BE2C (cell line): ENCODE data around the gene LRRC4C.
A peak's percentile ranks its signal among the peaks of the same experiment; 100 is the strongest.

Experiments
- DNase-seq: peaks from one replicate; pipeline ENCODE4 v3.0.0-alpha.2; 2020
- H3K27me3 ChIP-seq: fragments of 250-450 bp; sonication (Bioruptor Pico); 2 replicates; pipeline ENCODE4 v1.5.1; 2020; ENCODE audit warnings: mild to moderate bottlenecking
- H3K36me3 ChIP-seq: fragments of 250-450 bp; sonication (Bioruptor Pico); 2 replicates; pipeline ENCODE4 v1.5.1; 2020; ENCODE audit warnings: mild to moderate bottlenecking
- H3K4me1 ChIP-seq: fragments of 250-450 bp; sonication (Bioruptor Pico); 2 replicates; pipeline ENCODE4 v1.5.1; 2020
- H3K4me3 ChIP-seq: 2 replicates; pipeline ENCODE4 v1.5.1; 2011; ENCODE audit warnings: low read depth, low read length
- H3K9me3 ChIP-seq: fragments of 250-450 bp; sonication (Bioruptor Pico); 2 replicates; pipeline ENCODE4 v1.5.1; 2020
- CTCF ChIP-seq: IDR thresholded peaks from 2 replicates; pipeline ENCODE4 v1.5.1; 2012; ENCODE audit warnings: mild to moderate bottlenecking, low read depth, low read length

The LRRC4C gene

DNA sequence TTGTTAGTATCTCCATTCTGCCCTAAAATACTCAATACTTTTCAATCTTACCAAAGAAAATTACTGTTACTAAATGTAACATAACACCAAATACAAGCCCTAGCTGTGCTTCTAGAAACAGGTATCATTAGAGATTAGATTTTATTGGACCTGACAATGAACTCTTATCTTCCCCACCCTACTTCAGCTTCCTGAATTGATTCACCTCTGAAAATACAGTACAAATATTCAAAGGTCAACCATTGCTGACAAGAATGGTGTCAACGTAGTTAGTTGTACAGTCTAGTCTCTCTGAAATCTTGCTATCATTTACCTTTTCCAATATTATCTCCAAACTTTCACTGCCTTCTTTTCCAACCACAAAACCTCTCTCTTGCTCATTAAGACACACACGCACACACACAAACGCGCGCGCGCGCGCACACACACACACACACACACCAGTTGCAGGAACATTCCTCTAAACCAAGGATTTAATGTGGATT lies 22.4 kb downstream of the LRRC4C start:
- DNase-seq = no peak
- Histone ChIP-seq H3K4me1 (no peaks in the 10 kb centered on the region), H3K4me3 (no peak overlapping the region), H3K9me3 (no peaks in the 10 kb centered on the region), H3K36me3 (no peaks in the 10 kb centered on the region), H3K27me3 (no peaks in the 10 kb centered on the region)
- no peak for TF ChIP-seq CTCF

- Histone ChIP-seq H3K4me1 (no peaks in the 10 kb centered on the region), H3K4me3 (no peak overlapping the region), H3K9me3 (no peaks in the 10 kb centered on the region), H3K36me3 (no peaks in the 10 kb centered on the region), H3K27me3 (no peaks in the 10 kb centered on the region)
- TF ChIP-seq CTCF = no peak
- DNase-seq = no peak
Measured at GRCh38 chr11:41435531-41435930, 23.9 kb downstream of the LRRC4C start.

- H3K36me3 ChIP-seq = no peaks in the 10 kb centered on the region
- no peaks in the 10 kb centered on the region for H3K9me3 ChIP-seq
- DNase-seq = peak; percentile 5
- no peak overlapping the region for H3K4me3 ChIP-seq
- no peaks in the 10 kb centered on the region for H3K27me3 ChIP-seq
- peak; percentile 57 for TF ChIP-seq CTCF
- no peaks in the 10 kb centered on the region for H3K4me1 ChIP-seq
Measured at GRCh38 chr11:41431784-41432183, 27.7 kb downstream of the LRRC4C start.

DNA sequence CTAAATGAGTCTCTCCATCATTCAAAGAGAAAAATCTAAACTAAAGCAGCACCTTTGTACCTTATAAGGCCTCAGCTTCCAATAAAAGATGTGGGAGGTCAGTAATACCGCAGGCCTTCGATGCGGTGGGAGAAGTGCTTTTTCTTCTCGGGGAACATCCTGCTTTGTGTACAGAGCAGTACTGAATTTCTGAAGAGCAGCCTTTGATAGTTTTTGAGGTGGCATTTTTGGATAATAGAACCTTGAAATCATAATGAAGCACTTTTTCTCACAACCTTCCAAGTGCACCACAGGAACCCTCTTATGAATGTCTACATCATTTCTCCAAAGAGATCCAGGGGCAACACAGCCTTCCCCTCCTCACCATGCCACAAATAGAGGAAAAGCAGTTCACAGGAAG lies 39.6 kb downstream of the LRRC4C start:
- H3K9me3 ChIP-seq = no peaks in the 10 kb centered on the region
- DNase-seq = no peak
- TF ChIP-seq CTCF = no peak
- H3K27me3 ChIP-seq = no peaks in the 10 kb centered on the region
- no peak overlapping the region for H3K4me3 ChIP-seq
- no peaks in the 10 kb centered on the region for H3K4me1 ChIP-seq
- no peaks in the 10 kb centered on the region for H3K36me3 ChIP-seq

DNA sequence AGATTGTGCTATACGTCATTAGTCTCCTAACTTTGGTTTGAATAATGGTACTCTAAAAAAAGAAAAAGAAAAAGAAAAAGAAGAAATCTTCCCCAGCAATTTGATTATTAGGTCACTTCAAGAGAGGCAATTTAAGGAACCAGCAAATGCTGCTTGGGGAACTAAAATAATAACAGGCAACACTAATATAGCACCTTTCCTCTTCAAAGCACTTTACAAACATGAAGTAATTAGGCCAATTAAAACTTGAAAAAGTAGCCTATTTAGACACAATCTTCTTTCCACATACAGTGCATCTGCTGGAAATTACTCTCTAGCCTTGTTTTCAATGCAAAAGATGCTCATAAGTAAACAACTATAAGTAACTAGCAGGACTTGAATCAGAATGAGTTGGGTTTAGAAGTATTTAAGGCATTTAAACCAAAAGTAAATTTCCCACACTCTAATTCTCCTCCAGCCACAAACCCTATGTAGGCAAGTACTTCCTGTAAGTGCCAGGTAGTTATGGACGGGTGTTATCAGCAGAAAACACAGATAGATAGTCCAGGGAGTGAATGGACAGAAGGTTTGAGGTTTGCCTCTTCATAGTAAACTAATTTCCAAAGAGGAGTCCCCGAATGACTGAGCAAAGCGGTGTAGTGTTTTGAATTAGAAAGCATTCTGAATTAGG lies 44.5 kb downstream of the LRRC4C start:
- Histone ChIP-seq H3K36me3 (no peaks in the 10 kb centered on the region), H3K4me3 (no peak overlapping the region), H3K27me3 (no peaks in the 10 kb centered on the region), H3K9me3 (no peaks in the 10 kb centered on the region), H3K4me1 (no peaks in the 10 kb centered on the region)
- TF ChIP-seq CTCF = no peak
- DNase-seq = no peak

DNA sequence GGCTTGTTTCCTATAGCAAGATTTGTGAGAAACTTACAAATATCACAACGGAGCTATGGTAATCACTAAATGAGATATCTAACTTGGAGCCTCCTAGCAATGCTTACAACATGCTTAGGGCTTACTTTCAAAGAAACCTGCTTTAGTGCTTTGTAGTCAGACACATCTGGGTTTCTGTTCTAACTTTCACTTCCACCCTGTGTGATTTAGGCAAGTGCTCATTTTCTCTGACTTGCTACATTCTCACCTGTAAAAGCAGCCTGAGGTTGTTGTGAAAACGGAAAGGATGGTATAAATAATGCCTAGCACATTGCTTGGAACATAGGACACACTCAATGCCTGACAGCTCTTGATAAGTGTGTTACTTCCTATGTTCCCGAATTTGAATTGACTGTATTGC lies 45.6 kb downstream of the LRRC4C start:
- no peaks in the 10 kb centered on the region for H3K4me1 ChIP-seq
- TF ChIP-seq CTCF = no peak
- no peaks in the 10 kb centered on the region for H3K27me3 ChIP-seq
- no peak for DNase-seq
- no peaks in the 10 kb centered on the region for H3K36me3 ChIP-seq
- H3K4me3 ChIP-seq = no peak overlapping the region
- H3K9me3 ChIP-seq = no peaks in the 10 kb centered on the region
